Measurements from ENCODE around the gene TRIM25. TPM values are rescaled to one million over a fixed set of nuclear protein-coding genes. Genes with fewer than 3 reads are reported as not detected.

Gene TRIM25
- total and polyA plus RNA-seq, 2 of the 8 experiments (the other 6 are each of a cell fraction or from before 2014, with no cell fraction given): 16.6 to 38.9 TPM

DNA sequence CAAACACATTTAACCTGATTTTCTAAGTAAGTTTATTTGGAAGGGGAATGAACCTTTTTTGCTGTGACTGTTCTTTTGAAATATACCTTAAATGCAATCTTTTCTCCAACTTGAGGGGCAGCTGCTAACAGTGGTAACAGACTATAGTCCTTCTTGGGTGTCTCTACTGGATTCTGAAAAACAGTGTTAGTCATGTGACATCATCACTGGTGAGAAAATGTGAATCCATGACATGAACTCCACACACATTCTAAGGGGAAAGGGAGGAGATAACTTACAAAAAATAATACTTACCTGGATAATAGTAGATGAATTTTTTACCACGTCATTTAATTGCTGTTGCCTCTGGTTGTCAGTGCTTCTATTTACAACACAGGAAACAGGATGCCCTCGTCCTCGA is 35.7 kb upstream of the TRIM25 start (continued):
- TF ChIP-seq, protein P1, sequence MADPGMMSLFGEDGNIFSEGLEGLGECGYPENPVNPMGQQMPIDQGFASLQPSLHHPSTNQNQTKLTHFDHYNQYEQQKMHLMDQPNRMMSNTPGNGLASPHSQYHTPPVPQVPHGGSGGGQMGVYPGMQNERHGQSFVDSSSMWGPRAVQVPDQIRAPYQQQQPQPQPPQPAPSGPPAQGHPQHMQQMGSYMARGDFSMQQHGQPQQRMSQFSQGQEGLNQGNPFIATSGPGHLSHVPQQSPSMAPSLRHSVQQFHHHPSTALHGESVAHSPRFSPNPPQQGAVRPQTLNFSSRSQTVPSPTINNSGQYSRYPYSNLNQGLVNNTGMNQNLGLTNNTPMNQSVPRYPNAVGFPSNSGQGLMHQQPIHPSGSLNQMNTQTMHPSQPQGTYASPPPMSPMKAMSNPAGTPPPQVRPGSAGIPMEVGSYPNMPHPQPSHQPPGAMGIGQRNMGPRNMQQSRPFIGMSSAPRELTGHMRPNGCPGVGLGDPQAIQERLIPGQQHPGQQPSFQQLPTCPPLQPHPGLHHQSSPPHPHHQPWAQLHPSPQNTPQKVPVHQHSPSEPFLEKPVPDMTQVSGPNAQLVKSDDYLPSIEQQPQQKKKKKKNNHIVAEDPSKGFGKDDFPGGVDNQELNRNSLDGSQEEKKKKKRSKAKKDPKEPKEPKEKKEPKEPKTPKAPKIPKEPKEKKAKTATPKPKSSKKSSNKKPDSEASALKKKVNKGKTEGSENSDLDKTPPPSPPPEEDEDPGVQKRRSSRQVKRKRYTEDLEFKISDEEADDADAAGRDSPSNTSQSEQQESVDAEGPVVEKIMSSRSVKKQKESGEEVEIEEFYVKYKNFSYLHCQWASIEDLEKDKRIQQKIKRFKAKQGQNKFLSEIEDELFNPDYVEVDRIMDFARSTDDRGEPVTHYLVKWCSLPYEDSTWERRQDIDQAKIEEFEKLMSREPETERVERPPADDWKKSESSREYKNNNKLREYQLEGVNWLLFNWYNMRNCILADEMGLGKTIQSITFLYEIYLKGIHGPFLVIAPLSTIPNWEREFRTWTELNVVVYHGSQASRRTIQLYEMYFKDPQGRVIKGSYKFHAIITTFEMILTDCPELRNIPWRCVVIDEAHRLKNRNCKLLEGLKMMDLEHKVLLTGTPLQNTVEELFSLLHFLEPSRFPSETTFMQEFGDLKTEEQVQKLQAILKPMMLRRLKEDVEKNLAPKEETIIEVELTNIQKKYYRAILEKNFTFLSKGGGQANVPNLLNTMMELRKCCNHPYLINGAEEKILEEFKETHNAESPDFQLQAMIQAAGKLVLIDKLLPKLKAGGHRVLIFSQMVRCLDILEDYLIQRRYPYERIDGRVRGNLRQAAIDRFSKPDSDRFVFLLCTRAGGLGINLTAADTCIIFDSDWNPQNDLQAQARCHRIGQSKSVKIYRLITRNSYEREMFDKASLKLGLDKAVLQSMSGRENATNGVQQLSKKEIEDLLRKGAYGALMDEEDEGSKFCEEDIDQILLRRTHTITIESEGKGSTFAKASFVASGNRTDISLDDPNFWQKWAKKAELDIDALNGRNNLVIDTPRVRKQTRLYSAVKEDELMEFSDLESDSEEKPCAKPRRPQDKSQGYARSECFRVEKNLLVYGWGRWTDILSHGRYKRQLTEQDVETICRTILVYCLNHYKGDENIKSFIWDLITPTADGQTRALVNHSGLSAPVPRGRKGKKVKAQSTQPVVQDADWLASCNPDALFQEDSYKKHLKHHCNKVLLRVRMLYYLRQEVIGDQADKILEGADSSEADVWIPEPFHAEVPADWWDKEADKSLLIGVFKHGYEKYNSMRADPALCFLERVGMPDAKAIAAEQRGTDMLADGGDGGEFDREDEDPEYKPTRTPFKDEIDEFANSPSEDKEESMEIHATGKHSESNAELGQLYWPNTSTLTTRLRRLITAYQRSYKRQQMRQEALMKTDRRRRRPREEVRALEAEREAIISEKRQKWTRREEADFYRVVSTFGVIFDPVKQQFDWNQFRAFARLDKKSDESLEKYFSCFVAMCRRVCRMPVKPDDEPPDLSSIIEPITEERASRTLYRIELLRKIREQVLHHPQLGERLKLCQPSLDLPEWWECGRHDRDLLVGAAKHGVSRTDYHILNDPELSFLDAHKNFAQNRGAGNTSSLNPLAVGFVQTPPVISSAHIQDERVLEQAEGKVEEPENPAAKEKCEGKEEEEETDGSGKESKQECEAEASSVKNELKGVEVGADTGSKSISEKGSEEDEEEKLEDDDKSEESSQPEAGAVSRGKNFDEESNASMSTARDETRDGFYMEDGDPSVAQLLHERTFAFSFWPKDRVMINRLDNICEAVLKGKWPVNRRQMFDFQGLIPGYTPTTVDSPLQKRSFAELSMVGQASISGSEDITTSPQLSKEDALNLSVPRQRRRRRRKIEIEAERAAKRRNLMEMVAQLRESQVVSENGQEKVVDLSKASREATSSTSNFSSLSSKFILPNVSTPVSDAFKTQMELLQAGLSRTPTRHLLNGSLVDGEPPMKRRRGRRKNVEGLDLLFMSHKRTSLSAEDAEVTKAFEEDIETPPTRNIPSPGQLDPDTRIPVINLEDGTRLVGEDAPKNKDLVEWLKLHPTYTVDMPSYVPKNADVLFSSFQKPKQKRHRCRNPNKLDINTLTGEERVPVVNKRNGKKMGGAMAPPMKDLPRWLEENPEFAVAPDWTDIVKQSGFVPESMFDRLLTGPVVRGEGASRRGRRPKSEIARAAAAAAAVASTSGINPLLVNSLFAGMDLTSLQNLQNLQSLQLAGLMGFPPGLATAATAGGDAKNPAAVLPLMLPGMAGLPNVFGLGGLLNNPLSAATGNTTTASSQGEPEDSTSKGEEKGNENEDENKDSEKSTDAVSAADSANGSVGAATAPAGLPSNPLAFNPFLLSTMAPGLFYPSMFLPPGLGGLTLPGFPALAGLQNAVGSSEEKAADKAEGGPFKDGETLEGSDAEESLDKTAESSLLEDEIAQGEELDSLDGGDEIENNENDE (IDR thresholded peaks at IDR 0.05; ENCODE audit: insufficient replicate concordance, low read length): no peak
- TF ChIP-seq GABPA (IDR thresholded peaks at IDR 0.05; ENCODE audit: borderline replicate concordance, insufficient read depth, low read length): no peak
- no peak for TF ChIP-seq PHF8 (conservative IDR thresholded peaks at IDR 0.05; ENCODE audit: low read depth, low read length)
- TF ChIP-seq, protein P2, sequence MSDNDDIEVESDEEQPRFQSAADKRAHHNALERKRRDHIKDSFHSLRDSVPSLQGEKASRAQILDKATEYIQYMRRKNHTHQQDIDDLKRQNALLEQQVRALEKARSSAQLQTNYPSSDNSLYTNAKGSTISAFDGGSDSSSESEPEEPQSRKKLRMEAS (IDR thresholded peaks at IDR 0.05): no peak
- no peak for TF ChIP-seq CHD2 (IDR thresholded peaks at IDR 0.05; ENCODE audit: low read length)
- TF ChIP-seq, protein P3, sequence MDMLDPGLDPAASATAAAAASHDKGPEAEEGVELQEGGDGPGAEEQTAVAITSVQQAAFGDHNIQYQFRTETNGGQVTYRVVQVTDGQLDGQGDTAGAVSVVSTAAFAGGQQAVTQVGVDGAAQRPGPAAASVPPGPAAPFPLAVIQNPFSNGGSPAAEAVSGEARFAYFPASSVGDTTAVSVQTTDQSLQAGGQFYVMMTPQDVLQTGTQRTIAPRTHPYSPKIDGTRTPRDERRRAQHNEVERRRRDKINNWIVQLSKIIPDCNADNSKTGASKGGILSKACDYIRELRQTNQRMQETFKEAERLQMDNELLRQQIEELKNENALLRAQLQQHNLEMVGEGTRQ (IDR thresholded peaks at IDR 0.05; ENCODE audit: low read length): no peak
- no peak for TF ChIP-seq NRF1 (IDR thresholded peaks at IDR 0.05; ENCODE audit: low read depth, low read length)
- no peak for TF ChIP-seq POU5F1 (IDR thresholded peaks at IDR 0.05; ENCODE audit: low read depth, low read length)
- TF ChIP-seq TAF7 (optimal IDR thresholded peaks at IDR 0.05; ENCODE audit: borderline replicate concordance, low read depth, low read length): no peak
- TF ChIP-seq POLR2AphosphoS5 (IDR thresholded peaks at IDR 0.05; ENCODE audit: low read depth, low read length): no peak
- TF ChIP-seq HDAC6 (IDR thresholded peaks at IDR 0.05; ENCODE audit: low read depth, low read length): no peak

Measured in H1 (cell line).